Ovary (tissue), 9 donors: ENCODE data around the gene IGDCC3. TPM values are rescaled to one million over a fixed set of nuclear protein-coding genes. Genes with fewer than 3 reads are reported as not detected.

Experiments used
- DNase-seq, 5 donors: peaks; one replicate each; pipeline ENCODE4 v3.0.0-alpha.2; 2019 to 2020
- H3K27ac ChIP-seq, 2 donors: fragments of 200-600 bp; one replicate each; pipeline versions ENCODE4 v1.5.1 to v1.8.0; 2019 to 2022
- H3K27me3 ChIP-seq: fragments of 200-600 bp; one replicate; pipeline ENCODE4 v1.8.0; 2022
- H3K36me3 ChIP-seq: fragments of 200-600 bp; sonication (generic); one replicate; pipeline ENCODE4 v1.5.1; 2019
- H3K4me1 ChIP-seq: one replicate; pipeline ENCODE4 v1.8.1; 2013; ENCODE audit warnings: mild to moderate bottlenecking, moderate library complexity; ENCODE audit not compliant: insufficient read depth
- H3K4me3 ChIP-seq: fragments of 200-600 bp; sonication (generic); one replicate; pipeline ENCODE4 v1.5.1; 2017
- H3K9me3 ChIP-seq, 2 donors: fragments of 200-600 bp in 1 of 2; sonication (generic) in 1 of 2; one replicate each; pipeline versions ENCODE4 v1.5.1 to v1.8.1; 2013 to 2019; ENCODE audit warnings: mild to moderate bottlenecking in 1 of 2, moderate library complexity in 1 of 2
- CTCF ChIP-seq, 3 donors: fragments of 450-650 bp in 2 of 3; fragments of 200-600 bp in 1 of 3; IDR thresholded peaks; one replicate each; pipeline versions ENCODE4 v1.5.1 to v1.8.0; 2016 to 2022; ENCODE audit warnings: antibody characterized with exemption in 3 of 3, mild to moderate bottlenecking in 1 of 3
- EP300 ChIP-seq: sonication (generic); formaldehyde crosslinking; IDR thresholded peaks from one replicate; pipeline ENCODE4 v1.6.1; 2017; ENCODE audit warnings: antibody characterized with exemption
- POLR2A ChIP-seq: fragments of 450-650 bp; IDR thresholded peaks from one replicate; pipeline ENCODE4 v1.6.1; 2017; ENCODE audit warnings: antibody characterized with exemption, mild to moderate bottlenecking, moderate library complexity
- WGBS, 3 donors: extraction: QIAGEN DNeasy Blood & Tissue Kit in 1 of 3; methylation state at CpG; one replicate each; pipeline versions ENCODE4 v1.1.5 to v1.1.7; 2013 to 2017; 5-methylcytosine and 5-hydroxymethylcytosine counted together
- intact Hi-C, 4 donors: fragments of 100-400 bp; cut with DNase I; formaldehyde crosslinking; loops; one replicate each; pipeline versions ENCODE4 v1.11.0 to v1.15.1; 2022 to 2023
- polyA plus RNA-seq, 2 donors: library from polyadenylated mRNA; stranded (reverse); fragments of 200-250 nt in 1 of 2; fragments of 350-450 nt in 1 of 2; fragmentation: Illumina TruSeq in 1 of 2; extraction: RNeasy Lipid Tissue Mini Kit (QIAGEN cat#74804) in 1 of 2; gene quantifications; one replicate each; pipeline ENCODE4 v1.2.3, GENCODE V29; 2013 to 2014
- total RNA-seq, 7 donors: library from RNA; depleted of rRNA in 2 of 7; stranded (reverse); fragments of >200 nt in 2 of 7; fragmentation: NEBNext Ultra II Directional in 3 of 7; extraction: Animal tissue kit (Norgen Biotek cat#: 25700) in 3 of 7; gene quantifications; one replicate each; pipeline versions ENCODE4 v1.1.0 to v1.2.4, GENCODE V29; 2016 to 2023
- donor health status: DM: no; HTN: no; CAD: no; lungs with moderate emphysema.
- donor health status: DM: no; HTN: no; CAD: no.
- donor health status: Bipolar disorder and iron deficiency.
- donor health status: DM: yes; HTN: yes; CAD: no.
- donor health status: DM: no; HTN: no; CAD: no.
- donor health status: DM: yes; HTN: yes; CAD: no.

The IGDCC3 gene
- total and polyA plus RNA-seq, 9 donors, result 0.11 to 1.8 (median 0.74) TPM

- Histone ChIP-seq H3K4me3 (no peak overlapping the region), H3K9me3 (no peaks in the 10 kb centered on the region), H3K36me3 (no peaks in the 10 kb centered on the region), H3K4me1 (no peaks in the 10 kb centered on the region), H3K27ac (no peak overlapping the region), H3K27me3 (no peaks in the 10 kb centered on the region)
- peak in 1 of 5 donors; percentile 28 for DNase-seq
- intact Hi-C loops, result no loop called here
- TF ChIP-seq POLR2A (no peak), CTCF (IDR thresholded peaks at IDR 0.05) (no peak), EP300 (no peak)
- 72 to 82% (median 74%) methylated on average over 12 of the region's 12 CpGs for WGBS, 3 donors
These were observed 67.9 kb downstream of the IGDCC3 start for GRCh38 chr15:65309882-65310418.

GRCh38 chr15:65307978-65308377, 69.8 kb downstream of the IGDCC3 start:
- Histone ChIP-seq H3K27me3 (no peaks in the 10 kb centered on the region), H3K27ac (no peak overlapping the region), H3K4me1 (peaks cover 1% of the 10 kb centered on the region), H3K36me3 (no peaks in the 10 kb centered on the region), H3K9me3 (no peaks in the 10 kb centered on the region), H3K4me3 (no peak overlapping the region)
- TF ChIP-seq CTCF (IDR thresholded peaks at IDR 0.05) (no peak), POLR2A (no peak), EP300 (no peak)
- peak in 1 of 5 donors; percentile 3 for DNase-seq
- intact Hi-C loops, result no loop called here
- 84 to 89% (median 87%) methylated on average over 6 of the region's 6 CpGs for WGBS, 3 donors

- no peak for DNase-seq
- H3K36me3 ChIP-seq, result no peaks in the 10 kb centered on the region
- H3K9me3 ChIP-seq, result no peaks in the 10 kb centered on the region
- intact Hi-C loops, result no loop called here
- H3K27ac ChIP-seq, result no peak overlapping the region
- H3K27me3 ChIP-seq, result no peaks in the 10 kb centered on the region
- H3K4me1 ChIP-seq, result peaks cover 1% of the 10 kb centered on the region
- no peak for TF ChIP-seq POLR2A
- TF ChIP-seq CTCF (IDR thresholded peaks at IDR 0.05), result no peak
- no peak for TF ChIP-seq EP300
- H3K4me3 ChIP-seq, result no peak overlapping the region
These were observed 71.3 kb downstream of the IGDCC3 start for GRCh38 chr15:65306551-65306950.

- Histone ChIP-seq H3K36me3 (no peaks in the 10 kb centered on the region), H3K9me3 (no peaks in the 10 kb centered on the region), H3K4me3 (no peak overlapping the region), H3K27me3 (no peaks in the 10 kb centered on the region), H3K27ac (no peak overlapping the region), H3K4me1 (peaks cover 1% of the 10 kb centered on the region)
- WGBS, 3 donors, result 73 to 85% (median 81%) methylated on average over 3 of the region's 3 CpGs
- intact Hi-C loops, result no loop called here
- no peak for TF ChIP-seq EP300
- TF ChIP-seq POLR2A, result no peak
- no peak for TF ChIP-seq CTCF (IDR thresholded peaks at IDR 0.05)
- DNase-seq, result peak in 1 of 5 donors; percentile 24
These were observed 72.0 kb downstream of the IGDCC3 start for GRCh38 chr15:65305776-65306175.
